Measurements from ENCODE around the gene GOLT1A. TPM values are rescaled to one million over a fixed set of nuclear protein-coding genes. Genes with fewer than 3 reads are reported as not detected.

The GOLT1A gene
- total RNA-seq, 1 experiment from 2014 or later, result not detected

DNA sequence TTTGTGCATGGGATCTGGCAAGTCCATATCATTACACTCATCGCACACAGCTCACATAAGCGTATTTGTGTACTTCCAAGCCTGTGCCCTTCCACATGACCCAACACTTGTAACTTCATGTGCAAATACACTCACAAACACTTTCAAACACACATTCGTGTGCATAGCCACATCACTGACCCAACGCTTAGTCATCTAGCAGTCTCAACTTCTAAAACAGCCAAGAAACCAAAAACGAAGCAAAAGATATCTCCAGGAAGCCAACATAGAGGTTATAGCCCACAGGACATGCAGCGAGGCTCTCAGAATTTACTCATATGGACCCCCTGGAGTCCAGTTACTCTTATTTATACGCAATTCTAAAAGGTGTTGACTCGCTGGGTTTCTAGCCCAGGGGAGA, 10.9 kb upstream of the GOLT1A start:
- BruUV-seq (replicated peaks), result no TSS peak
- no peak for TF ChIP-seq EZH2 (IDR thresholded peaks at IDR 0.05; ENCODE audit: borderline replicate concordance, low read depth, low read length, poor library complexity, severe bottlenecking)
- TF ChIP-seq, protein P1, sequence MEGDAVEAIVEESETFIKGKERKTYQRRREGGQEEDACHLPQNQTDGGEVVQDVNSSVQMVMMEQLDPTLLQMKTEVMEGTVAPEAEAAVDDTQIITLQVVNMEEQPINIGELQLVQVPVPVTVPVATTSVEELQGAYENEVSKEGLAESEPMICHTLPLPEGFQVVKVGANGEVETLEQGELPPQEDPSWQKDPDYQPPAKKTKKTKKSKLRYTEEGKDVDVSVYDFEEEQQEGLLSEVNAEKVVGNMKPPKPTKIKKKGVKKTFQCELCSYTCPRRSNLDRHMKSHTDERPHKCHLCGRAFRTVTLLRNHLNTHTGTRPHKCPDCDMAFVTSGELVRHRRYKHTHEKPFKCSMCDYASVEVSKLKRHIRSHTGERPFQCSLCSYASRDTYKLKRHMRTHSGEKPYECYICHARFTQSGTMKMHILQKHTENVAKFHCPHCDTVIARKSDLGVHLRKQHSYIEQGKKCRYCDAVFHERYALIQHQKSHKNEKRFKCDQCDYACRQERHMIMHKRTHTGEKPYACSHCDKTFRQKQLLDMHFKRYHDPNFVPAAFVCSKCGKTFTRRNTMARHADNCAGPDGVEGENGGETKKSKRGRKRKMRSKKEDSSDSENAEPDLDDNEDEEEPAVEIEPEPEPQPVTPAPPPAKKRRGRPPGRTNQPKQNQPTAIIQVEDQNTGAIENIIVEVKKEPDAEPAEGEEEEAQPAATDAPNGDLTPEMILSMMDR (conservative IDR thresholded peaks at IDR 0.05; ENCODE audit: low read depth, low read length), result no peak
- Histone ChIP-seq H3K27me3 (replicated peaks; ENCODE audit: insufficient read depth, low read depth, low read length, poor library complexity) (no peaks in the 10 kb centered on the region), H3K27ac (ENCODE audit: low read depth, low read length, poor library complexity, severe bottlenecking) (no peak overlapping the region), H3K9me3 (ENCODE audit: low read depth, low read length, poor library complexity, severe bottlenecking) (no peaks in the 10 kb centered on the region), H3K4me1 (ENCODE audit: insufficient read depth, low read length, poor library complexity, severe bottlenecking) (no peaks in the 10 kb centered on the region), H3K36me3 (ENCODE audit: insufficient read depth, low read length, poor library complexity, severe bottlenecking) (no peaks in the 10 kb centered on the region), H3K4me3 (ENCODE audit: low read depth, low read length, poor library complexity, severe bottlenecking) (no peak overlapping the region)
- CTCF ChIA-PET, result no interaction called here
- no peak for DNase-seq (ENCODE audit: low spot score)
- POLR2A ChIA-PET (ENCODE audit: low non-redundant PET), result no interaction called here
- intact Hi-C loops (cut with micrococcal nuclease; ENCODE audit: unreplicated experiment), result no loop called here

DNA sequence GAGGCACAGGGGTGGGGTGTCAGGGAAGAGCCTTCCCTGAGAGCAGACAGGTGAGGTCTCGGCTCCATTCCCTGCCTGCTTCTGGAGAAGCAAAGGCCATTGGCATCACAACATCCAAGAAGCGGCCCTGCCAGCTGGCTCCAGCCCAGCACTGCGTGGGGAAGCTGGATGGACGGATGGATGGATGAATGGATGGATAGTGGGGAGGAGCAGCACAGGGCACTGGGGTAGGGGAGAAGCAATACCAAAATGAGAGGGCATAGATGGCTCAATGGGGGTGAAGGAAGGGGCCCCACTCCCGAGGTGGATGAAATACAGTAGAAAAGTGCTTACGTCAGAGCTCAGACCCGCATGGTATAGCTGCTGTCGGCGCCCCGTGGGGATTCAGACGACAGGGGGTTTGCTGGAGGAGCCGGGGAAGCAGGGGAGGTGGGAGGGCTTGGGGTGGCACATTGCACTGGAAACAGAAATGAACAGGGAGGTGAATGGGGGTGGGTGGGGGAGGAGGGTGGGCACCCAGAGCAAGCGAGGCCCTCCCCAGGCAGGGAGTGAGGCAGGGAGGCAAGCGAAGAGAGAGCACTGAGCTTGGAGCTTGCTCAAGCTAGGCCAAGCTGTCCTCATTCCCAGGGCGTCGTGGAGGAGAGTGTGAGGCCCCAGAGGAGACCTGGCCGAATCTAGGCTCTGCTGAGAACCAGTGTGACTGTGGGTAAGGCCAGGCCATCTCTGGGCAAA, 9.5 kb upstream of the GOLT1A start:
- no peak for TF ChIP-seq EZH2 (IDR thresholded peaks at IDR 0.05; ENCODE audit: borderline replicate concordance, low read depth, low read length, poor library complexity, severe bottlenecking)
- TF ChIP-seq, protein P1 (conservative IDR thresholded peaks at IDR 0.05; ENCODE audit: low read depth, low read length), result no peak
- intact Hi-C loops (cut with micrococcal nuclease; ENCODE audit: unreplicated experiment), result no loop called here
- POLR2A ChIA-PET (ENCODE audit: low non-redundant PET), result no interaction called here
- no peaks in the 10 kb centered on the region for H3K4me1 ChIP-seq (ENCODE audit: insufficient read depth, low read length, poor library complexity, severe bottlenecking)
- H3K4me3 ChIP-seq (ENCODE audit: low read depth, low read length, poor library complexity, severe bottlenecking), result no peak overlapping the region
- no peaks in the 10 kb centered on the region for H3K27me3 ChIP-seq (replicated peaks; ENCODE audit: insufficient read depth, low read depth, low read length, poor library complexity)
- H3K36me3 ChIP-seq (ENCODE audit: insufficient read depth, low read length, poor library complexity, severe bottlenecking), result no peaks in the 10 kb centered on the region
- CTCF ChIA-PET, result interaction anchor here (0.6 kb wide), 1 partner anchor 17 kb away, joined by 3 read pairs; no protein-coding TSS in a partner anchor
- DNase-seq (ENCODE audit: low spot score), result no peak
- H3K9me3 ChIP-seq (ENCODE audit: low read depth, low read length, poor library complexity, severe bottlenecking), result no peaks in the 10 kb centered on the region
- no TSS peak for BruUV-seq (replicated peaks)
- H3K27ac ChIP-seq (ENCODE audit: low read depth, low read length, poor library complexity, severe bottlenecking), result no peak overlapping the region

DNA sequence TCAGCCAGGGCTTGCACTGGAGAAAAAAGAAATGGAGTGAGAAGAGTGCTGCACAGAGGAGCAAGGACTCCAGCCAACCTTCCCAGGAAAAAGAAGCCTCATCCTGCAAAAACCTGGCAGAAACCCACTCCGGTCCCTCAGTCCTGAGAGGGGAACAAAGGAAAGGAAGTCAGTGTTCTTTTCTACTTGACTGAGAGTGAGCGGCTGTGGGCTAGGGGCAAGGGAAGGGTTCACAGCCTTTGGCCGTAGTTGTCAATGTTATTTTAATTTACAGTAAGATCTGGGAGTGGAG, 8.9 kb upstream of the GOLT1A start:
- intact Hi-C loops (cut with micrococcal nuclease; ENCODE audit: unreplicated experiment), result no loop called here
- Histone ChIP-seq H3K27ac (ENCODE audit: low read depth, low read length, poor library complexity, severe bottlenecking) (no peak overlapping the region), H3K36me3 (ENCODE audit: insufficient read depth, low read length, poor library complexity, severe bottlenecking) (no peaks in the 10 kb centered on the region), H3K9me3 (ENCODE audit: low read depth, low read length, poor library complexity, severe bottlenecking) (no peaks in the 10 kb centered on the region), H3K4me3 (ENCODE audit: low read depth, low read length, poor library complexity, severe bottlenecking) (no peak overlapping the region), H3K4me1 (ENCODE audit: insufficient read depth, low read length, poor library complexity, severe bottlenecking) (no peaks in the 10 kb centered on the region), H3K27me3 (replicated peaks; ENCODE audit: insufficient read depth, low read depth, low read length, poor library complexity) (no peaks in the 10 kb centered on the region)
- ChIA-PET CTCF (no interaction called here), POLR2A (ENCODE audit: low non-redundant PET) (no interaction called here)
- no peak for TF ChIP-seq EZH2 (IDR thresholded peaks at IDR 0.05; ENCODE audit: borderline replicate concordance, low read depth, low read length, poor library complexity, severe bottlenecking)
- TF ChIP-seq, protein P1 (conservative IDR thresholded peaks at IDR 0.05; ENCODE audit: low read depth, low read length), result no peak
- no peak for DNase-seq (ENCODE audit: low spot score)
- BruUV-seq (replicated peaks), result no TSS peak
